Mucosa of rectum (tissue), 2 donors: ENCODE data around the gene FERD3L.

ENCODE experiments used
- H3K27ac ChIP-seq, 2 donors: one replicate each; pipeline ENCODE4 v1.7.0; 2013; ENCODE audit warnings: inconsistent platforms in 2 of 2, low read depth in 2 of 2, low read length in 2 of 2
- H3K27me3 ChIP-seq, 2 donors: one replicate each; pipeline ENCODE4 v1.7.0; 2013; ENCODE audit warnings: low read length in 2 of 2; ENCODE audit not compliant: control insufficient read depth in 2 of 2, insufficient read depth in 2 of 2
- H3K36me3 ChIP-seq, 2 donors: one replicate each; pipeline ENCODE4 v1.7.0; 2013; ENCODE audit warnings: low read length in 2 of 2; ENCODE audit not compliant: control insufficient read depth in 2 of 2, insufficient read depth in 2 of 2
- H3K4me1 ChIP-seq, 2 donors: one replicate each; pipeline ENCODE4 v1.7.0; 2013; ENCODE audit warnings: low read length in 2 of 2, mild to moderate bottlenecking in 1 of 2; ENCODE audit not compliant: control insufficient read depth in 2 of 2, insufficient read depth in 2 of 2
- H3K4me3 ChIP-seq, 2 donors: one replicate each; pipeline ENCODE4 v1.7.0; 2013; ENCODE audit warnings: low read length in 2 of 2
- H3K9ac ChIP-seq, 2 donors: one replicate each; pipeline ENCODE4 v1.7.0; 2013; ENCODE audit warnings: low read length in 2 of 2, low read depth in 1 of 2, mild to moderate bottlenecking in 1 of 2
- H3K9me3 ChIP-seq, 2 donors: one replicate each; pipeline ENCODE4 v1.7.0; 2013; ENCODE audit warnings: low read length in 2 of 2; ENCODE audit not compliant: control insufficient read depth in 2 of 2
- donor health status: healthy.
- donor health status: Normal muscosa, but diverticular disease.

Gene FERD3L

DNA sequence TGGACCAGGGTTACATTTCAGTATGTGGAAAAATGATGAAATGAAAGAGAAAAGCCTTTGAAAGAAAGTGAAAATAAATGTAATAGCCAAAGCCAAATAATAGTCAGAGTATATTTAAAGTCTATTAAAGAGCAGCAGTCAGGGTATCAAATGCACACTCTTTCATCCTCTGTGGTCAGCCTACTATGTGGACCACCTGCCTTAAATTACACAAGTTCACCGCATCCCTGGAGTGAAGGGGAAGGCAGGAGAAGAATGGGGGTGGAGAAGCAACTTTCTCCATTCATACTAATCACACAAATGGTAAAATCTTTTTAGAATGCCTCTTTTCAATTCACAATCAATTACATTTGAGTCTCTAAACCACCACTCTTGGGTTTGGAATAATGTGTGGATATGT, 43.7 kb downstream of the FERD3L start:
- H3K4me3 ChIP-seq: no peak overlapping the region
- no peaks in the 10 kb centered on the region for H3K4me1 ChIP-seq
- H3K9me3 ChIP-seq: no peaks in the 10 kb centered on the region
- no peak overlapping the region for H3K27ac ChIP-seq
- no peak overlapping the region for H3K9ac ChIP-seq
- H3K36me3 ChIP-seq: no peaks in the 10 kb centered on the region
- H3K27me3 ChIP-seq: peaks cover 14 to 17% of the 10 kb centered on the region in 2 donors

DNA sequence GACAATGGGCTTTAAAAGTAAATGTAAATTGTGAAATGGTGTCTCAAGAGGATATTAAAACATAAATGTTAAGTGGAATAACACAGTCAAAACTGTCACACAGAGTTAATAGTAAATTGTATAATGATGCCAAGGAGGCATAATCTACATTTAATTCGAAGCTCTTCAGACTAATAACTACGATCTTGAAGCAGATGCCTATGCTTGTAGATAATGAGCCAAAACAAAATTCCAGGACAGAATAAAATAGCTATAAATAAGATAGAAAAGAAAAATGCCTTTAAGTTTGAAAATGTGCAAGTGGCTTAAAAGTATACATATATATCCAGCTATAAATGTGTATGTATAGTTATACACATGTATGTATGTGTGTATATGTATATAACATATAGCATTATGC, 45.3 kb downstream of the FERD3L start:
- H3K27ac ChIP-seq: no peak overlapping the region

DNA sequence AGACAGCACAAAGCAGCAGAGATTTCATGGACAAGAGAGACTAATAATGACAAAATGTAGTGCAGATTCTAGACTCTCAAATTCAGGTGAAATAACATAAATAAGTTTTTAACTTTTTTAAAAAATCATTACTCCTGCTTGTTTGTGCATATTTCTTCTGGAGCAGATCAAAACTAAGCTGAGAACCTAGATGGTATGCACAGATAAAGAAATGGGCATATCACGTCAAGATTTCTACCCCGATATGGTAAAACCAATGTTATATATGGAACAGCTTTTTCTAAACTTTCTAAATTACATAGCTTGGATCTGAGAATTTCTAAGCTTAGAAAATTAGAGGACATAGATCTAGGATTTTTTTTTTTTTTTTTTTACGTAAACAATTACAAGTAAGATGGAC, 46.0 kb downstream of the FERD3L start:
- Histone ChIP-seq H3K27ac (no peak overlapping the region), H3K4me3 (no peak overlapping the region), H3K27me3 (peaks cover 4 to 5% of the 10 kb centered on the region in 2 donors), H3K9ac (no peak overlapping the region), H3K9me3 (no peaks in the 10 kb centered on the region), H3K4me1 (no peaks in the 10 kb centered on the region), H3K36me3 (no peaks in the 10 kb centered on the region)

More for the DNA sequence above, 45.3 kb downstream of the FERD3L start:
- H3K9me3 ChIP-seq: no peaks in the 10 kb centered on the region
- no peak overlapping the region for H3K4me3 ChIP-seq
- H3K9ac ChIP-seq: no peak overlapping the region
- no peaks in the 10 kb centered on the region for H3K36me3 ChIP-seq
- H3K4me1 ChIP-seq: no peaks in the 10 kb centered on the region
- H3K27me3 ChIP-seq: peaks cover 4 to 5% of the 10 kb centered on the region in 2 donors

DNA sequence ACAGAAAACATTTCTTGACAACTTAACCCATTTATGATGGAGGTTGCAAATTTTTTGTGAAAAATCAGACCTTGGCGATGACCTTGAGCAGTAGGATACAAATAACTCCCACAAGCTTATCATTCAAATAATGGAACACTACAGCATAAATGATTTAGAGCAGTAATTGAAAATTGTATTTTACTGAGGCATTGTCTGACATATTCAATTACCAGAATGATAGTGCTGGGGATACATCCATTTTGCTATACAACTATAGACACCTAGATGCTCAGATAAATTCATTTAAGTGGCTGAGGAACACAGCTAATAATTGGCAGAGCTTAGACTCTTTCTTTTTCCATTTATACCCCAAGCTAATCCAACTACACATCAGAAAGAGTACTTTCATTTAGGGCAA, 46.7 kb downstream of the FERD3L start:
- Histone ChIP-seq H3K27me3 (peaks cover 4 to 5% of the 10 kb centered on the region in 2 donors), H3K4me3 (no peak overlapping the region), H3K4me1 (no peaks in the 10 kb centered on the region), H3K27ac (no peak overlapping the region), H3K9ac (no peak overlapping the region), H3K36me3 (no peaks in the 10 kb centered on the region), H3K9me3 (no peaks in the 10 kb centered on the region)

DNA sequence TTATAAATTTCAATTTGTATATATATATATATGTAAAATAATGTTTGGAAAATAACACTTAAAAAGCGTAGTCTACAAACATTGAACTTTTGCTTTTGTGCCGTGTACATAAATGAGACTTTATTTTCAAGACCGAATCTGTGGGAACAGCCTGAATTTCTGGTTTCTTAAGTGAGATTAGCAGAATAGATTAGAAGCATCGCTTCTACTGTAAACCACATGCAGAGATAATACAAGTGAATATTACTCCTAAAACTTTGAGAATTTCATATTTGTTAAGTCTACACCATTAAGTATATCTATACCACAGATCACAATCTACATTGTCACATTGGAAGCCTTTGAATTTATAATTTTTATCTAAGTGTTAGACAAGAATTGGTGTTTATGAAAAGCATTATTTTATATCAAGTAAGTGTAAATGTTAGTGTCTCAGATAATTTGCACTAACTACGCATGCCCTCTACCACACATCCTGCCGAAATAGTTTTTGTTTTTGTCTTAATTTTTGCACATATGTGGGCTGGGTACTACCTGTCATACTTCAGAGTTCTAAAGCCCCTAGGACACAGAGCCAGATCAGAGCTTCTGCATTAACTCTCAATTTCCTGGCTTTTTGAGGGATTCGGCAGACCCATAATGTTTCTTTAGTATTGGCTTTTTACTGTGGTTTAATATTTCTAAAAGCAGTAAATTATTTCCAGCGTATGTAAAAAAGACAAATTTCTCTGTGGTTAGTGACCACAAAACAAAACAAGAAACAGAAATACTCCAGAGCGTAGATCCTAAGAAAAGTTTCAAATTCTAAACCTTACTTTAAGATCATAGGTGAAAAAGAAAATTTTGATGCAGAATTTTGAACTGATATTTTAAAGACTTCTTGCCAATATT, 47.8 kb downstream of the FERD3L start:
- Histone ChIP-seq H3K4me3 (no peak overlapping the region), H3K4me1 (no peaks in the 10 kb centered on the region), H3K27me3 (no peaks in the 10 kb centered on the region), H3K9ac (no peak overlapping the region), H3K36me3 (no peaks in the 10 kb centered on the region), H3K27ac (no peak overlapping the region), H3K9me3 (no peaks in the 10 kb centered on the region)

DNA sequence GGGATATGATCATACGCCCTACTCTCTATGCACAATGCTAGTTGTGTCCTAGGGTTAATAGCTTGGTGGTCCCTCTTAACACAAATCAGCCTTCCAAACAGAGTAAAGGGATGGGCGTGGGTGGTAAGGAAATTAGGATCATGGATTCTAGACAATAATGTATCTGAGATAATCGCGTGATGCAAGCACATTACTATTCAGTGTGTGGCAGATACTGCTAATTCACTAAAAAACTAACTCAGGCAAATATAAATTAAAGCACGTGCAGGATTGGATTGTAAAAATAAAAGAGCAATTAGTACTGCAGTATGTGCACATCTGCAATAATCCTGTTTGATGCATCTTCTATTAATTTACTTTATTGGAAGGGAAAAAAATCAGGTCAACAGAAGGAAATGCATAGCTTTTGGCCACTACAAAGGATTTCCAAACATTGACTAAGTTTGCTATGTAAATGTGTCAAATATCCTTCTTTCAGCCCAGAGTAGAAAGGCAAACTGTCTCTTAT, 49.8 kb downstream of the FERD3L start:
- Histone ChIP-seq H3K4me3 (no peak overlapping the region), H3K27me3 (no peaks in the 10 kb centered on the region), H3K9ac (no peak overlapping the region), H3K36me3 (no peaks in the 10 kb centered on the region), H3K9me3 (no peaks in the 10 kb centered on the region), H3K27ac (no peak overlapping the region), H3K4me1 (no peaks in the 10 kb centered on the region)
